WTC11 (cell line): ENCODE data around the gene NCL. TPM values are rescaled to one million over a fixed set of nuclear protein-coding genes. Genes with fewer than 3 reads are reported as not detected.

Experiments
- ATAC-seq: fragments of 200-7000 bp; cut with Tn5 transposase; 2 replicates; pipeline ENCODE4 v1.10.0; 2021; ENCODE audit warnings: mild to moderate bottlenecking, moderate library complexity
- CTCF ChIA-PET: fragments of 300-600 bp; sonication (Branson Sonifier 250); formaldehyde crosslinking; loops from one replicate; lab custom pipeline; 2021; ENCODE audit warnings: antibody characterized with exemption; lab: Charles Lee
- POLR2A ChIA-PET: fragments of 350-600 bp; sonication (Branson Sonifier 250); formaldehyde crosslinking; loops from one replicate; lab custom pipeline; 2021; ENCODE audit warnings: antibody characterized with exemption; lab: Charles Lee
- DNase-seq: peaks from one replicate; pipeline ENCODE4 v3.0.0; 2021; ENCODE audit warnings: low spot score
- H3K27ac Mint-ChIP-seq: 2 replicates; pipeline ENCODE4 v1.8.0; 2021; ENCODE audit warnings: mixed read lengths
- H3K27me3 Mint-ChIP-seq: 2 replicates; pipeline ENCODE4 v1.8.0; 2021; ENCODE audit warnings: low read depth, mild to moderate bottlenecking, moderate library complexity, mixed read lengths
- H3K36me3 Mint-ChIP-seq: 2 replicates; pipeline ENCODE4 v1.8.0; 2021; ENCODE audit warnings: mixed read lengths
- H3K4me1 Mint-ChIP-seq: 2 replicates; pipeline ENCODE4 v1.8.0; 2022; ENCODE audit warnings: mixed read lengths
- H3K4me3 Mint-ChIP-seq: 2 replicates; pipeline ENCODE4 v1.8.0; 2021; ENCODE audit warnings: mild to moderate bottlenecking, moderate library complexity, mixed read lengths
- H3K9me3 Mint-ChIP-seq: 2 replicates; pipeline ENCODE4 v1.8.0; 2021; ENCODE audit warnings: mixed read lengths
- ATF1 ChIP-seq: sonication (generic); formaldehyde crosslinking; IDR thresholded peaks from 2 replicates; pipeline ENCODE4 v1.8.1; 2023; ENCODE audit warnings: mild to moderate bottlenecking, moderate library complexity, missing genetic modification reagents
- CBFB ChIP-seq: sonication (generic); formaldehyde crosslinking; IDR thresholded peaks from 2 replicates; pipeline ENCODE4 v1.8.1; 2022; ENCODE audit warnings: mild to moderate bottlenecking, low read depth, missing genetic modification reagents
- E2F1 ChIP-seq: sonication (generic); formaldehyde crosslinking; IDR thresholded peaks from 2 replicates; pipeline ENCODE4 v1.8.0; 2022; ENCODE audit warnings: mild to moderate bottlenecking, missing genetic modification reagents
- JAZF1 ChIP-seq: fragments of 250-450 bp; sonication (Bioruptor Pico); IDR thresholded peaks from 2 replicates; pipeline ENCODE4 v1.9.0; 2021; ENCODE audit warnings: moderate library complexity, mild to moderate bottlenecking, inconsistent platforms
- NFE2L1 ChIP-seq: sonication (generic); formaldehyde crosslinking; IDR thresholded peaks from 2 replicates; pipeline ENCODE4 v1.8.1; 2023; ENCODE audit warnings: missing genetic modification reagents
- NR2C2 ChIP-seq: sonication (generic); formaldehyde crosslinking; IDR thresholded peaks from 2 replicates; pipeline ENCODE4 v1.8.0; 2022; ENCODE audit warnings: mild to moderate bottlenecking, missing genetic modification reagents
- SMAD4 ChIP-seq: sonication (generic); formaldehyde crosslinking; IDR thresholded peaks from 2 replicates; pipeline ENCODE4 v1.8.0; 2022; ENCODE audit warnings: mild to moderate bottlenecking, missing genetic modification reagents
- TCF7 ChIP-seq: sonication (generic); formaldehyde crosslinking; IDR thresholded peaks from 2 replicates; pipeline ENCODE4 v1.8.0; 2022; ENCODE audit warnings: mild to moderate bottlenecking, low read depth, missing genetic modification reagents, moderate library complexity
- USF1 ChIP-seq: sonication (generic); formaldehyde crosslinking; IDR thresholded peaks from 2 replicates; pipeline ENCODE4 v1.8.0; 2022; ENCODE audit warnings: mild to moderate bottlenecking, missing genetic modification reagents
- USF2 ChIP-seq: sonication (generic); formaldehyde crosslinking; IDR thresholded peaks from 2 replicates; pipeline ENCODE4 v1.8.1; 2023; ENCODE audit warnings: mild to moderate bottlenecking, missing genetic modification reagents, moderate library complexity
- ZBTB43 ChIP-seq: sonication (generic); formaldehyde crosslinking; IDR thresholded peaks from 2 replicates; pipeline ENCODE4 v1.8.1; 2023; ENCODE audit warnings: mild to moderate bottlenecking, missing genetic modification reagents
- ZNF138 ChIP-seq: sonication (generic); formaldehyde crosslinking; conservative IDR thresholded peaks from 2 replicates; pipeline ENCODE4 v1.8.1; 2022; ENCODE audit warnings: mild to moderate bottlenecking, moderate library complexity, missing genetic modification reagents
- ZNF396 ChIP-seq: fragments of 250-450 bp; sonication (Bioruptor Pico); IDR thresholded peaks from 2 replicates; pipeline ENCODE4 v1.8.0; 2021; ENCODE audit warnings: mild to moderate bottlenecking, moderate library complexity, borderline replicate concordance
- ZNF423 ChIP-seq: fragments of 250-450 bp; sonication (Bioruptor Pico); IDR thresholded peaks from 2 replicates; pipeline ENCODE4 v2.1.2; 2022; ENCODE audit warnings: mild to moderate bottlenecking, moderate library complexity
- total RNA-seq: library from RNA; stranded (reverse); gene quantifications from 3 replicates; pipeline ENCODE4 v1.2.3, GENCODE V29; 2021
- TF ChIP-seq, protein P1 (sequence below): fragments of 200-600 bp; IDR thresholded peaks from 2 replicates; pipeline ENCODE4 v1.8.0; 2022; ENCODE audit warnings: antibody characterized with exemption
- TF ChIP-seq, protein P2 (sequence below): sonication (generic); formaldehyde crosslinking; IDR thresholded peaks from 2 replicates; pipeline ENCODE4 v1.8.1; 2022; ENCODE audit warnings: mild to moderate bottlenecking, missing genetic modification reagents, moderate library complexity, borderline replicate concordance
- TF ChIP-seq, protein P3 (sequence below): fragments of 250-450 bp; sonication (Bioruptor Pico); IDR thresholded peaks from 2 replicates; pipeline ENCODE4 v1.8.0; 2021; ENCODE audit warnings: mild to moderate bottlenecking

NCL gene
- total RNA-seq, 1 experiment from 2014 or later: 1,223 TPM

GRCh38 chr2:231490801-231491200, 26.5 kb upstream of the NCL start:
- Mint-ChIP-seq H3K4me1 (no peaks in the 10 kb centered on the region), H3K36me3 (peaks cover 24% of the 10 kb centered on the region), H3K27me3 (no peaks in the 10 kb centered on the region; the same call in 1 of the 2 replicates), H3K4me3 (no peak overlapping the region), H3K9me3 (peaks cover 33% of the 10 kb centered on the region), H3K27ac (no peak overlapping the region)
- ChIA-PET CTCF (interaction anchor here (1.0 to 3.8 kb wide), 7 partner anchors 9 to 363 kb away, joined by 3 to 30 read pairs (median 4); partner anchors contain the start of gene NCL), POLR2A (interaction anchor here (1.2 kb wide), 1 partner anchor 27 kb away, joined by 5 read pairs; the partner anchor contains the start of gene NCL)
- no peak for ATAC-seq
- TF ChIP-seq USF1 (no peak), SMAD4 (CRISPR knock-in tag) (no peak), ZBTB43 (no peak), ZNF396 (CRISPR knock-in tag) (no peak), CBFB (CRISPR knock-in tag) (no peak), E2F1 (CRISPR knock-in tag) (no peak), JAZF1 (CRISPR knock-in tag) (no peak), TCF7 (CRISPR knock-in tag) (no peak), ATF1 (no peak), NFE2L1 (CRISPR knock-in tag) (no peak), ZNF138 (no peak), NR2C2 (CRISPR knock-in tag) (no peak)
- TF ChIP-seq, protein P1, sequence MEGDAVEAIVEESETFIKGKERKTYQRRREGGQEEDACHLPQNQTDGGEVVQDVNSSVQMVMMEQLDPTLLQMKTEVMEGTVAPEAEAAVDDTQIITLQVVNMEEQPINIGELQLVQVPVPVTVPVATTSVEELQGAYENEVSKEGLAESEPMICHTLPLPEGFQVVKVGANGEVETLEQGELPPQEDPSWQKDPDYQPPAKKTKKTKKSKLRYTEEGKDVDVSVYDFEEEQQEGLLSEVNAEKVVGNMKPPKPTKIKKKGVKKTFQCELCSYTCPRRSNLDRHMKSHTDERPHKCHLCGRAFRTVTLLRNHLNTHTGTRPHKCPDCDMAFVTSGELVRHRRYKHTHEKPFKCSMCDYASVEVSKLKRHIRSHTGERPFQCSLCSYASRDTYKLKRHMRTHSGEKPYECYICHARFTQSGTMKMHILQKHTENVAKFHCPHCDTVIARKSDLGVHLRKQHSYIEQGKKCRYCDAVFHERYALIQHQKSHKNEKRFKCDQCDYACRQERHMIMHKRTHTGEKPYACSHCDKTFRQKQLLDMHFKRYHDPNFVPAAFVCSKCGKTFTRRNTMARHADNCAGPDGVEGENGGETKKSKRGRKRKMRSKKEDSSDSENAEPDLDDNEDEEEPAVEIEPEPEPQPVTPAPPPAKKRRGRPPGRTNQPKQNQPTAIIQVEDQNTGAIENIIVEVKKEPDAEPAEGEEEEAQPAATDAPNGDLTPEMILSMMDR: no peak
- TF ChIP-seq, protein P2, sequence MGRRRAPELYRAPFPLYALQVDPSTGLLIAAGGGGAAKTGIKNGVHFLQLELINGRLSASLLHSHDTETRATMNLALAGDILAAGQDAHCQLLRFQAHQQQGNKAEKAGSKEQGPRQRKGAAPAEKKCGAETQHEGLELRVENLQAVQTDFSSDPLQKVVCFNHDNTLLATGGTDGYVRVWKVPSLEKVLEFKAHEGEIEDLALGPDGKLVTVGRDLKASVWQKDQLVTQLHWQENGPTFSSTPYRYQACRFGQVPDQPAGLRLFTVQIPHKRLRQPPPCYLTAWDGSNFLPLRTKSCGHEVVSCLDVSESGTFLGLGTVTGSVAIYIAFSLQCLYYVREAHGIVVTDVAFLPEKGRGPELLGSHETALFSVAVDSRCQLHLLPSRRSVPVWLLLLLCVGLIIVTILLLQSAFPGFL (CRISPR knock-in tag): no peak
- TF ChIP-seq, protein P3, sequence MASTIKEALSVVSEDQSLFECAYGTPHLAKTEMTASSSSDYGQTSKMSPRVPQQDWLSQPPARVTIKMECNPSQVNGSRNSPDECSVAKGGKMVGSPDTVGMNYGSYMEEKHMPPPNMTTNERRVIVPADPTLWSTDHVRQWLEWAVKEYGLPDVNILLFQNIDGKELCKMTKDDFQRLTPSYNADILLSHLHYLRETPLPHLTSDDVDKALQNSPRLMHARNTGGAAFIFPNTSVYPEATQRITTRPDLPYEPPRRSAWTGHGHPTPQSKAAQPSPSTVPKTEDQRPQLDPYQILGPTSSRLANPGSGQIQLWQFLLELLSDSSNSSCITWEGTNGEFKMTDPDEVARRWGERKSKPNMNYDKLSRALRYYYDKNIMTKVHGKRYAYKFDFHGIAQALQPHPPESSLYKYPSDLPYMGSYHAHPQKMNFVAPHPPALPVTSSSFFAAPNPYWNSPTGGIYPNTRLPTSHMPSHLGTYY (CRISPR knock-in tag): no peak
- DNase-seq: no peak

DNA sequence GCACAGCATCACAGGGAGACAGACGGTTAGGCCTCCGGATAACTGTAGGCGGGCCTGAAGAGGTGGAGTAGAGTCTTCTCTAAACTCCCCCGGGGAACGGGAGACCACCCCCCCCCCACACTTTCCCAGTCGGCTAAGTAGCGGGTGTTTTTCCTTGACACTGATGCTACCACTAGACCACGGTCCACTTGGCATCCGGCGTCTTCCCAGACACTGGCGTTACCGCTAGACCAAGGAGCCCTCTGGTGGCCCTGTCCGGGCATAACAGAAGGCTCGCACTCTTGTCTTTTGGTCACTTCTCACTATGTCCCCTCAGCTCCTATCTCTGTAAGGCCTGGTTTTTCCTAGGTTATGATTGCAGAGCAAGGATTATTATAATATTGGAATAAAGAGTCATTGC, 25.7 kb upstream of the NCL start:
- POLR2A ChIA-PET: interaction anchor here (1.2 kb wide), 1 partner anchor 26 kb away, joined by 5 read pairs; the partner anchor contains the start of gene NCL

More for the DNA sequence above, 25.7 kb upstream of the NCL start:
- Mint-ChIP-seq H3K27me3 (no peaks in the 10 kb centered on the region; the same call in 1 of the 2 replicates), H3K4me3 (no peak overlapping the region), H3K4me1 (no peaks in the 10 kb centered on the region), H3K9me3 (peaks cover 37% of the 10 kb centered on the region), H3K36me3 (peaks cover 24% of the 10 kb centered on the region), H3K27ac (no peak overlapping the region)
- CTCF ChIA-PET: interaction anchor here (1.0 to 3.8 kb wide), 8 partner anchors 8 to 362 kb away, joined by 3 to 30 read pairs (median 4); partner anchors contain the start of gene NCL
- ATAC-seq (no peak), DNase-seq (peak; percentile 80)
- TF ChIP-seq ZNF423 (CRISPR knock-in tag): no peak
- TF ChIP-seq, protein P1: peak; percentile 51; the same call in 1 of the 2 replicates
- no peak for TF ChIP-seq USF2 (CRISPR knock-in tag)
